ENCODE results near the gene ADAMTSL3. TPM values are rescaled to one million over a fixed set of nuclear protein-coding genes. Genes with fewer than 3 reads are reported as not detected.
A peak's percentile ranks its signal among the peaks of the same experiment; 100 is the strongest.

Gene ADAMTSL3
- total RNA-seq, 1 donor from 2014 or later, result 2.4 TPM

DNA sequence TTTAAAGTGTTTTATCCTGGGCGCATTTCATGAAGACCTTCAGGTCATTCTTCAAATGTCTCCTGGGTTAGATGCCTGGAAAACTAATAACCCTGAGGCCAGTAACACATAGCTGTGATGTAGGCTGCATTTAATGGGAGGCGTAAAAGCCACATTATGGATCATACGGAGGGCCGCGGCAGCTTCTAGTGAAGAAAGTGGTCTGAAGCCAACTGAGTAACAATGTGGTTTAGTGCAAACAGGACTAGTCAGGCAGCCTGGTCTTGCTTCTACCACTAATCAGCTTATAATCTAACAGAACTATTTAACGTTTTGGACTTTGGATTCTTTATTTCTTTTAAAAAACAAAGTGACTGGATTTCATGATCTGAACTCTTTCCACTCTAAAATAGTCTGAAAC lies 54.4 kb downstream of the ADAMTSL3 start:
- no peaks in the 10 kb centered on the region for H3K27me3 Mint-ChIP-seq (ENCODE audit: low read depth, unreplicated experiment)
- Histone ChIP-seq H3K27me3 (ENCODE audit: insufficient read depth, low read length) (no peaks in the 10 kb centered on the region), H3K9ac (ENCODE audit: low read length) (no peak overlapping the region), H3K4me2 (ENCODE audit: low read length) (no peak overlapping the region), H3K4me1 (ENCODE audit: insufficient read depth, low read length) (peaks cover 3% of the 10 kb centered on the region), H3K27ac (ENCODE audit: low read depth, low read length) (no peak overlapping the region), H3K4me3 (ENCODE audit: insufficient read depth, low read depth, low read length) (no peak overlapping the region), H4K20me1 (ENCODE audit: insufficient read depth, low read length) (no peaks in the 10 kb centered on the region), H3K36me3 (ENCODE audit: insufficient read depth, low read length) (no peaks in the 10 kb centered on the region), H3K79me2 (ENCODE audit: insufficient read depth, low read length) (no peaks in the 10 kb centered on the region), H3K9me3 (ENCODE audit: insufficient read depth, low read depth, low read length) (no peaks in the 10 kb centered on the region), H2AFZ (ENCODE audit: low read depth, low read length) (no peak overlapping the region)
- H3K36me3 Mint-ChIP-seq (ENCODE audit: low read depth, unreplicated experiment), result no peaks in the 10 kb centered on the region
- H3K9me3 Mint-ChIP-seq (ENCODE audit: unreplicated experiment), result no peaks in the 10 kb centered on the region
- FAIRE-seq (no peak), DNase-seq (ENCODE audit: low read depth) (no peak)
- H3K4me3 Mint-ChIP-seq (ENCODE audit: unreplicated experiment), result no peak overlapping the region
- H3K4me1 Mint-ChIP-seq (ENCODE audit: low read depth, unreplicated experiment), result peaks cover 23% of the 10 kb centered on the region
- TF ChIP-seq EZH2 (IDR thresholded peaks at IDR 0.05; ENCODE audit: insufficient read depth, low read length), result no peak
- H3K27ac Mint-ChIP-seq (ENCODE audit: unreplicated experiment), result no peak overlapping the region

DNA sequence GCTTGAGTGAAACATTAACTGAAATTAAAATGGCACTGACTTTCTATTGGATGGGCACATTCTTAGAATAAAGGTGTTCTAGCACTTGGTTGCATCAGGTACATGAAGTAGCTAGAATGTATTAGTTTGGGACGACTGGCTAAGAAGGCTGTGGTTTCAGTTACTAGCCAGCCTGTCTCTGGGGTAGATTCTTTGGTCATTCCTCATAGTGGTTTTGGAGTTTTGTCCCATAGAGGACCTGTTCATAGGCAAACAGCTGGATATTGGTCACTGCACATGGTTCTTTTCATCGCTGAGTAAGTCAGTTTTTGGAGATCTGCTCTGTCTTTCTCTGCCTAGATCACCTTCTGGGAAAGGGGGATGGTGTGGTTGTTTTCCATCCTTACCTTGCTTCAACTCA lies 55.3 kb downstream of the ADAMTSL3 start:
- peaks cover 23% of the 10 kb centered on the region for H3K4me1 Mint-ChIP-seq (ENCODE audit: low read depth, unreplicated experiment)
- Histone ChIP-seq H3K36me3 (ENCODE audit: insufficient read depth, low read length) (no peaks in the 10 kb centered on the region), H3K4me1 (ENCODE audit: insufficient read depth, low read length) (peaks cover 3% of the 10 kb centered on the region), H3K79me2 (ENCODE audit: insufficient read depth, low read length) (no peaks in the 10 kb centered on the region), H2AFZ (ENCODE audit: low read depth, low read length) (no peak overlapping the region), H3K27ac (ENCODE audit: low read depth, low read length) (no peak overlapping the region), H3K9me3 (ENCODE audit: insufficient read depth, low read depth, low read length) (no peaks in the 10 kb centered on the region), H3K4me2 (ENCODE audit: low read length) (no peak overlapping the region), H3K9ac (ENCODE audit: low read length) (no peak overlapping the region), H3K27me3 (ENCODE audit: insufficient read depth, low read length) (no peaks in the 10 kb centered on the region), H4K20me1 (ENCODE audit: insufficient read depth, low read length) (no peaks in the 10 kb centered on the region), H3K4me3 (ENCODE audit: insufficient read depth, low read depth, low read length) (no peak overlapping the region)
- H3K9me3 Mint-ChIP-seq (ENCODE audit: unreplicated experiment), result no peaks in the 10 kb centered on the region
- peak; percentile 65 for DNase-seq (ENCODE audit: low read depth)
- peak overlapping the region; percentile 71 for H3K27ac Mint-ChIP-seq (ENCODE audit: unreplicated experiment)
- no peak overlapping the region for H3K4me3 Mint-ChIP-seq (ENCODE audit: unreplicated experiment)
- TF ChIP-seq, protein P1, sequence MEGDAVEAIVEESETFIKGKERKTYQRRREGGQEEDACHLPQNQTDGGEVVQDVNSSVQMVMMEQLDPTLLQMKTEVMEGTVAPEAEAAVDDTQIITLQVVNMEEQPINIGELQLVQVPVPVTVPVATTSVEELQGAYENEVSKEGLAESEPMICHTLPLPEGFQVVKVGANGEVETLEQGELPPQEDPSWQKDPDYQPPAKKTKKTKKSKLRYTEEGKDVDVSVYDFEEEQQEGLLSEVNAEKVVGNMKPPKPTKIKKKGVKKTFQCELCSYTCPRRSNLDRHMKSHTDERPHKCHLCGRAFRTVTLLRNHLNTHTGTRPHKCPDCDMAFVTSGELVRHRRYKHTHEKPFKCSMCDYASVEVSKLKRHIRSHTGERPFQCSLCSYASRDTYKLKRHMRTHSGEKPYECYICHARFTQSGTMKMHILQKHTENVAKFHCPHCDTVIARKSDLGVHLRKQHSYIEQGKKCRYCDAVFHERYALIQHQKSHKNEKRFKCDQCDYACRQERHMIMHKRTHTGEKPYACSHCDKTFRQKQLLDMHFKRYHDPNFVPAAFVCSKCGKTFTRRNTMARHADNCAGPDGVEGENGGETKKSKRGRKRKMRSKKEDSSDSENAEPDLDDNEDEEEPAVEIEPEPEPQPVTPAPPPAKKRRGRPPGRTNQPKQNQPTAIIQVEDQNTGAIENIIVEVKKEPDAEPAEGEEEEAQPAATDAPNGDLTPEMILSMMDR (IDR thresholded peaks at IDR 0.05; ENCODE audit: insufficient read depth, low read depth, low read length), result no peak
- TF ChIP-seq EZH2 (IDR thresholded peaks at IDR 0.05; ENCODE audit: insufficient read depth, low read length), result no peak
- FAIRE-seq, result no peak
- H3K36me3 Mint-ChIP-seq (ENCODE audit: low read depth, unreplicated experiment), result no peaks in the 10 kb centered on the region
- H3K27me3 Mint-ChIP-seq (ENCODE audit: low read depth, unreplicated experiment), result no peaks in the 10 kb centered on the region

DNA sequence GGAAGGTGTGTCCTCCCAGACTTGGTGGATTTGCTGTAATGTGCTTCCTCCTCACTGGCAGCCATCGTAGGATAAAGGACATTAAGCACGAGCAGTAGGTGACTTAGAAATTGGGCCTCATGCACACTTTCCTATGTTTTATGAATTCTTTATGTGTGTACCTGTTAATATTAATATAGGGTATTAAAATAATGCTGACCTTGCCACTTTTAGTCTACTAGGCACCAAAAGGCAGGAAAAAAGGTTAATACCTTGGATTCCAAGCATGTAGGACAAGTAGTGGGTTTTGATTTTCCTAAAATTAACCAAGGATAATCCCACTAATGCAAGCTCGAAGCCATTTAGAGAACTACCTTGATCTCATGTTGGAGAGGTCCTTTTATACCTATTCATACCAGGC lies 55.9 kb downstream of the ADAMTSL3 start:
- Histone ChIP-seq H3K79me2 (ENCODE audit: insufficient read depth, low read length) (no peaks in the 10 kb centered on the region), H4K20me1 (ENCODE audit: insufficient read depth, low read length) (no peaks in the 10 kb centered on the region), H3K4me1 (ENCODE audit: insufficient read depth, low read length) (peaks cover 3% of the 10 kb centered on the region), H3K4me3 (ENCODE audit: insufficient read depth, low read depth, low read length) (no peak overlapping the region), H3K27me3 (ENCODE audit: insufficient read depth, low read length) (no peaks in the 10 kb centered on the region), H3K9ac (ENCODE audit: low read length) (no peak overlapping the region), H3K9me3 (ENCODE audit: insufficient read depth, low read depth, low read length) (no peaks in the 10 kb centered on the region), H3K36me3 (ENCODE audit: insufficient read depth, low read length) (no peaks in the 10 kb centered on the region), H3K4me2 (ENCODE audit: low read length) (no peak overlapping the region), H3K27ac (ENCODE audit: low read depth, low read length) (no peak overlapping the region), H2AFZ (ENCODE audit: low read depth, low read length) (no peak overlapping the region)
- Mint-ChIP-seq H3K4me3 (ENCODE audit: unreplicated experiment) (no peak overlapping the region), H3K9me3 (ENCODE audit: unreplicated experiment) (no peaks in the 10 kb centered on the region), H3K4me1 (ENCODE audit: low read depth, unreplicated experiment) (peaks cover 23% of the 10 kb centered on the region), H3K36me3 (ENCODE audit: low read depth, unreplicated experiment) (no peaks in the 10 kb centered on the region), H3K27ac (ENCODE audit: unreplicated experiment) (peak overlapping the region; percentile 71), H3K27me3 (ENCODE audit: low read depth, unreplicated experiment) (no peaks in the 10 kb centered on the region)
- no peak for TF ChIP-seq EZH2 (IDR thresholded peaks at IDR 0.05; ENCODE audit: insufficient read depth, low read length)
- TF ChIP-seq, protein P1 (IDR thresholded peaks at IDR 0.05; ENCODE audit: insufficient read depth, low read depth, low read length), result no peak
- no peak for DNase-seq (ENCODE audit: low read depth)
- FAIRE-seq, result no peak

Data from astrocyte (in vitro differentiated cells and primary cell).